ENCODE data around the gene AGPAT4.

Gene AGPAT4

DNA sequence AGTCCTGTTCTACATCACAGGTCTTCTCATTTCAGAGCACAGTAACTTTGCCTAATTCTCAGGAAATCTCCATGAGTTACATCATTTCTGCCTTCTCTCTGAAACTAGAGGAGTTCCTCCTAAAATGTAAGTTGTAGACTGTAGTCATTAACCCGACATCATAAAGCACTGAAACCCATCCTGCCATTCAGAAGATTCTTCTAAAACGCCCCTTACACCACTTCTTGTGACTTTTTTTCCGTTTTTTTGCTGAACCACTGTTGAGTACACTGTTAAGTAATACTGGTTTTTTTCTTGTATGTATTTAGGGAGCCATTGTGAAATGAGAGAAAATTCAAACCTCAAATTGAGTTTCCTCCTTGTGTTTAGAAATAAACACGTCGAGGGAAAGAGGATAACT lies 164.9 kb downstream of the AGPAT4 start:
- no peaks in the 10 kb centered on the region for H4K20me1 ChIP-seq (ENCODE audit: insufficient read depth, low read length, poor library complexity, severe bottlenecking)
- H3K9me3 ChIP-seq (ENCODE audit: insufficient read depth, low read depth, low read length) = no peaks in the 10 kb centered on the region
- H3K4me2 ChIP-seq (ENCODE audit: low read depth, low read length, poor library complexity, severe bottlenecking) = no peak overlapping the region
- H3K27me3 ChIP-seq (ENCODE audit: insufficient read depth, low read length, poor library complexity, severe bottlenecking) = no peaks in the 10 kb centered on the region
- no peak overlapping the region for H3K4me3 ChIP-seq (ENCODE audit: low read length, poor library complexity, severe bottlenecking)
- H3K79me2 ChIP-seq (ENCODE audit: insufficient read depth, low read length) = no peaks in the 10 kb centered on the region
- TF ChIP-seq, protein P1, sequence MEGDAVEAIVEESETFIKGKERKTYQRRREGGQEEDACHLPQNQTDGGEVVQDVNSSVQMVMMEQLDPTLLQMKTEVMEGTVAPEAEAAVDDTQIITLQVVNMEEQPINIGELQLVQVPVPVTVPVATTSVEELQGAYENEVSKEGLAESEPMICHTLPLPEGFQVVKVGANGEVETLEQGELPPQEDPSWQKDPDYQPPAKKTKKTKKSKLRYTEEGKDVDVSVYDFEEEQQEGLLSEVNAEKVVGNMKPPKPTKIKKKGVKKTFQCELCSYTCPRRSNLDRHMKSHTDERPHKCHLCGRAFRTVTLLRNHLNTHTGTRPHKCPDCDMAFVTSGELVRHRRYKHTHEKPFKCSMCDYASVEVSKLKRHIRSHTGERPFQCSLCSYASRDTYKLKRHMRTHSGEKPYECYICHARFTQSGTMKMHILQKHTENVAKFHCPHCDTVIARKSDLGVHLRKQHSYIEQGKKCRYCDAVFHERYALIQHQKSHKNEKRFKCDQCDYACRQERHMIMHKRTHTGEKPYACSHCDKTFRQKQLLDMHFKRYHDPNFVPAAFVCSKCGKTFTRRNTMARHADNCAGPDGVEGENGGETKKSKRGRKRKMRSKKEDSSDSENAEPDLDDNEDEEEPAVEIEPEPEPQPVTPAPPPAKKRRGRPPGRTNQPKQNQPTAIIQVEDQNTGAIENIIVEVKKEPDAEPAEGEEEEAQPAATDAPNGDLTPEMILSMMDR (conservative IDR thresholded peaks at IDR 0.05; ENCODE audit: low read length) = no peak
- no peak for TF ChIP-seq EZH2phosphoT487 (IDR thresholded peaks at IDR 0.05; ENCODE audit: borderline replicate concordance)
- H3K9ac ChIP-seq (ENCODE audit: low read depth, low read length, poor library complexity, severe bottlenecking) = no peak overlapping the region
- H3F3A ChIP-seq (ENCODE audit: low read depth) = no peaks in the 10 kb centered on the region
- H3K4me1 ChIP-seq (ENCODE audit: insufficient read depth, low read length, poor library complexity, severe bottlenecking) = no peaks in the 10 kb centered on the region
- H3K9me2 ChIP-seq (replicated peaks; ENCODE audit: low read depth, low read length) = no peaks in the 10 kb centered on the region
- H3K36me3 ChIP-seq (ENCODE audit: insufficient read depth, low read length) = peaks cover 86% of the 10 kb centered on the region
- no peak overlapping the region for H2AFZ ChIP-seq (ENCODE audit: low read length)

DNA sequence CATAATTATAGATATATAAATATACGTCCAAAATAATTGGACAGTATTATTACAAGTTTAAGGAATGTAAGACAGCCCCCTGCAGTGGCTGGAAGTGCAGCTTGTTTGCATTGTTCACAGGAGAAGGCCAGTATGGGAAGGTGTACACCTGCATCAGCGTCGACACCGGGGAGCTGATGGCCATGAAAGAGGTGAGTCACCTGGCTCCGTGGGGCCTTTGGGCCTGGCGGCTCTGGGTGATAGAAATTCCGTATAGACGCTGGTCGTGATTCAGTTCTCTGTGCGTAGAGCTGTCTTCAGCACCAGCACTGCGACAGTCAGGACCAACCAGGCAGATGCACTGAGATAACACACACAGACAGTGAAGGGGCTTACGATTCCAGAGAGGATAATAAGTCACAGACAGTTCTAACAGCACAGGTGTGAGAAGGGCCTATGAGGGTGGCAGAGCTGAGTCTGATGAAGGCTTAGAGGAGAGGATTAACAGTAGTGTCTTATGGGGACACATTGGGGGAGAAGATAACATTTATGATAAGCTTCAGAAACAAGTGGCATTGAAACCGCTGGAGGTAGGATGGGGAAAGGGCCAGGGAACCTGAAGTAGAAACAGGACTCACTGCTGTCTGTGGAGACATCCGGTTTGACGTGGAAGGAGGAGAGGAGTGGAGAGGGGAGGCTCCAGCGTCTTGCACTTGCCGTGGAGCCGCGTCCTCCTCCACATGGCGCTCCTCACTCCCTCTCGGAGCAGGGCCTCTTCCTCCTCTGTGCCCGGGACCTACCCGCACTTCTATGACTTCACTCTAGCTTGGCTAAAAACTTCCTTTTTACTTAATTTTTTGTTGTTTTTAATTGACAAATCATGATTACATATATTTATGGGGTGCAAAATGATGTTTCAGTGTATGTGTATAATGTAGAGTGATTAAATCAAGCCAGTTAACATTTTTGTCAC lies 165.8 kb downstream of the AGPAT4 start:
- no peak overlapping the region for H3K9ac ChIP-seq (ENCODE audit: low read depth, low read length, poor library complexity, severe bottlenecking)
- H3K27me3 ChIP-seq (ENCODE audit: insufficient read depth, low read length, poor library complexity, severe bottlenecking) = no peaks in the 10 kb centered on the region
- no peaks in the 10 kb centered on the region for H3K4me1 ChIP-seq (ENCODE audit: insufficient read depth, low read length, poor library complexity, severe bottlenecking)
- no peaks in the 10 kb centered on the region for H3K79me2 ChIP-seq (ENCODE audit: insufficient read depth, low read length)
- H4K20me1 ChIP-seq (ENCODE audit: insufficient read depth, low read length, poor library complexity, severe bottlenecking) = no peaks in the 10 kb centered on the region
- H3F3A ChIP-seq (ENCODE audit: low read depth) = no peaks in the 10 kb centered on the region
- no peak overlapping the region for H3K4me2 ChIP-seq (ENCODE audit: low read depth, low read length, poor library complexity, severe bottlenecking)
- TF ChIP-seq, protein P1 (conservative IDR thresholded peaks at IDR 0.05; ENCODE audit: low read length) = no peak
- no peak for TF ChIP-seq EZH2phosphoT487 (IDR thresholded peaks at IDR 0.05; ENCODE audit: borderline replicate concordance)
- no peak overlapping the region for H3K4me3 ChIP-seq (ENCODE audit: low read length, poor library complexity, severe bottlenecking)
- no peaks in the 10 kb centered on the region for H3K9me3 ChIP-seq (ENCODE audit: insufficient read depth, low read depth, low read length)
- no peaks in the 10 kb centered on the region for H3K9me2 ChIP-seq (replicated peaks; ENCODE audit: low read depth, low read length)
- H2AFZ ChIP-seq (ENCODE audit: low read length) = no peak overlapping the region
- peaks cover 89% of the 10 kb centered on the region for H3K36me3 ChIP-seq (ENCODE audit: insufficient read depth, low read length)

DNA sequence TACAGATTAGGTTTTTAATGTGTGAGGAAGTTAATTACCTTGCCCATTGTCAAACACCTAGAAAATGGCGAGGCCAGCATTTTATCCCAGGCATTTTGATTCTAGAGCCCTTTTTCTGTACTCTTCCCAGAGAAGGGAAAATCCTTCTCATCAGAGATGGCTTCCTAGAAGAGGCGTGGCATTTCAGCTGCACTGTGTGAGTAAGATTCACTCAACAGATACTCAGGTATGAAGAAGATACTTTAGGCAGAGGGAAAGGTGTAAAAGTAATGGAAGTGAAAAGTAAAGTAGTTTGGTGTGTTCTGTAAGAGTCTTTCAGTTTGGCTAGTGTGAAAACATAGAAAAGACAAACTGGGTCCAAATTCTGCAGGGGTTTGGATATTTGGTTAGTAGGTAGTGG lies 168.5 kb downstream of the AGPAT4 start:
- Histone ChIP-seq H3K9me3 (ENCODE audit: insufficient read depth, low read depth, low read length) (no peaks in the 10 kb centered on the region), H3K9me2 (replicated peaks; ENCODE audit: low read depth, low read length) (no peaks in the 10 kb centered on the region), H3K27me3 (ENCODE audit: insufficient read depth, low read length, poor library complexity, severe bottlenecking) (no peaks in the 10 kb centered on the region), H3K36me3 (ENCODE audit: insufficient read depth, low read length) (peaks cover 72% of the 10 kb centered on the region), H3K9ac (ENCODE audit: low read depth, low read length, poor library complexity, severe bottlenecking) (no peak overlapping the region), H3K4me2 (ENCODE audit: low read depth, low read length, poor library complexity, severe bottlenecking) (no peak overlapping the region), H3F3A (ENCODE audit: low read depth) (no peaks in the 10 kb centered on the region), H3K4me3 (ENCODE audit: low read length, poor library complexity, severe bottlenecking) (no peak overlapping the region), H3K79me2 (ENCODE audit: insufficient read depth, low read length) (no peaks in the 10 kb centered on the region), H4K20me1 (ENCODE audit: insufficient read depth, low read length, poor library complexity, severe bottlenecking) (no peaks in the 10 kb centered on the region), H2AFZ (ENCODE audit: low read length) (no peak overlapping the region), H3K4me1 (ENCODE audit: insufficient read depth, low read length, poor library complexity, severe bottlenecking) (no peaks in the 10 kb centered on the region)
- TF ChIP-seq, protein P1 (conservative IDR thresholded peaks at IDR 0.05; ENCODE audit: low read length) = no peak
- no peak for TF ChIP-seq EZH2phosphoT487 (IDR thresholded peaks at IDR 0.05; ENCODE audit: borderline replicate concordance)
